GM13976 (cell line): Measurements from ENCODE around the gene EEFSEC.

Experiments used
- DNase-seq: peaks from one replicate; pipeline ENCODE4 v3.0.0; 2012; ENCODE audit warnings: low spot score
- CTCF ChIP-seq: IDR thresholded peaks from 2 replicates; pipeline ENCODE4 v1.5.1; 2012; ENCODE audit warnings: borderline replicate concordance, mild to moderate bottlenecking; ENCODE audit not compliant: insufficient read depth; ENCODE audit errors: extremely low read depth, missing control alignments, control extremely low read depth
- in situ Hi-C: fragments of 300-500 bp; cut with MboI; formaldehyde crosslinking; loops from one replicate; pipeline ENCODE4 v1.12.0; 2022; ENCODE audit warnings: low sequenced_read_pairs, mixed read lengths, inconsistent platforms; ENCODE audit not compliant: unreplicated experiment

Gene EEFSEC

GRCh38 chr3:128405554-128406277 is 252.4 kb downstream of the EEFSEC start:
- no peak for TF ChIP-seq CTCF
- no peak for DNase-seq
- in situ Hi-C loops: no loop called here

GRCh38 chr3:128407247-128407646 is 254.0 kb downstream of the EEFSEC start:
- TF ChIP-seq CTCF: no peak
- in situ Hi-C loops: no loop called here
- no peak for DNase-seq

- TF ChIP-seq CTCF: no peak
- in situ Hi-C loops: no loop called here
- DNase-seq: no peak
Observed at GRCh38 chr3:128408012-128408692, 254.9 kb downstream of the EEFSEC start.

GRCh38 chr3:128408693-128409623 is 255.7 kb downstream of the EEFSEC start:
- no peak for TF ChIP-seq CTCF
- no peak for DNase-seq
- in situ Hi-C loops: no loop called here

GRCh38 chr3:128409624-128410581 is 256.6 kb downstream of the EEFSEC start:
- in situ Hi-C loops: no loop called here
- no peak for TF ChIP-seq CTCF
- DNase-seq: no peak
